Fibroblast of lung (primary cell): ENCODE measurements around the gene MRPL52.
"Not testable (repeated sequence)": the region's sequence is repeated elsewhere in the genome, so short reads cannot be mapped to it uniquely, and the experiment has no call there.

Experiments used
- CTCF ChIP-seq, 2 donors: IDR thresholded peaks in 1 of 2; conservative IDR thresholded peaks in 1 of 2; 1 replicate in 1 of 2; 2 replicates in 1 of 2; pipeline ENCODE4 v1.5.1; 2011 to 2012; ENCODE audit warnings: low read length in 2 of 2, control low read depth in 1 of 2, inconsistent platforms in 1 of 2, low read depth in 1 of 2, mild to moderate bottlenecking in 1 of 2
- EZH2 ChIP-seq: IDR thresholded peaks from 2 replicates; pipeline ENCODE4 v1.5.1; 2012; ENCODE audit warnings: low read length, control low read depth, mild to moderate bottlenecking; ENCODE audit errors: missing control alignments

DNA sequence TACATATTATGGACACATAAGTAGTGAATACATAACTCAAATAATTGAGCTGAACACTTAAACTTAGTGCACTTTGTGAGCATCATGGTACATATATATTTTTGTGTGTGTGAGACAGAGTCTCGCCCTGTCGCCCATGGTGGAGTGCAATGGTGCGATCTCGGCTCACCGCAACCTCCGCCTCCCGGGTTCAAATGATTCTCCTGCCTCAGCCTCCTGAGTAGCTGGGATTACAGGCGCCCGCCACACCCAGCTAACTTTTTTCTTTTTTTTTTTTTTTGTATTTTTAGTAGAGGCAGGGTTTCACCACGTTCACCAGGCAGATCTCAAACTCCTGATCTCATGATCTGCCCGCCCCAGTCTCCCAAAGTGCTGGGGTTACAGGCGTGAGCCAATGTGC, 22.5 kb downstream of the MRPL52 start:
- not testable (repeated sequence) for TF ChIP-seq EZH2; CTCF (conservative IDR thresholded peaks at IDR 0.05 in 1 of 2, IDR thresholded peaks at IDR 0.05 in 1 of 2; ENCODE audit: low read depth in 1 of 2, low read length in 2 of 2)
